Endothelial cell of umbilical vein (primary cell): ENCODE data around the gene ZNRF3. TPM values are rescaled to one million over a fixed set of nuclear protein-coding genes. Genes with fewer than 3 reads are reported as not detected.

Experiments
- BruUV-seq: library from RNA; stranded (reverse); fragments of 400-500 nt; replicated peaks from 2 replicates; lab custom pipeline; 2021; lab: Mats Ljungman, UMichigan
- CTCF ChIA-PET: fragments of 300-600, 350-600 bp; sonication (Branson Sonifier 250); formaldehyde crosslinking; loops from one replicate; lab custom pipeline; 2021; ENCODE audit warnings: antibody characterized with exemption, inconsistent platforms; lab: Charles Lee
- POLR2A ChIA-PET: fragments of 300-600, 350-600 bp; sonication (Branson Sonifier 250); formaldehyde crosslinking; loops from one replicate; lab custom pipeline; 2021; ENCODE audit warnings: antibody characterized with exemption, inconsistent platforms; lab: Charles Lee
- DNase-seq: peaks from one replicate; pipeline ENCODE4 v3.0.0-alpha.2; 2011; ENCODE audit warnings: low read depth, low spot score
- FAIRE-seq: peaks from 2 replicates; lab custom pipeline; 2011; peaks lifted over from hg19 to GRCh38; lab: Jason Lieb, UNC
- H2AFZ ChIP-seq: 2 replicates; pipeline ENCODE4 v1.6.0; 2012; ENCODE audit warnings: low read depth, low read length, control low read depth, inconsistent platforms
- H3K27ac ChIP-seq: 2 replicates; pipeline ENCODE4 v1.5.1; 2011; ENCODE audit warnings: low read depth, mild to moderate bottlenecking, control low read depth, low read length, moderate library complexity; ENCODE audit not compliant: insufficient read depth
- H3K27me3 ChIP-seq, 2 experiments: 2 replicates each; pipeline versions ENCODE4 v1.6.0 to v1.6.1; 2011; ENCODE audit warnings: low read length in 2 of 2, mixed read lengths in 1 of 2; ENCODE audit not compliant: control insufficient read depth in 2 of 2, insufficient read depth in 2 of 2
- H3K36me3 ChIP-seq, 2 experiments: 2 replicates in 1 of 2; 3 replicates in 1 of 2; pipeline ENCODE4 v1.5.1; 2011; ENCODE audit warnings: low read length in 2 of 2, mild to moderate bottlenecking in 1 of 2, moderate library complexity in 1 of 2; ENCODE audit not compliant: control insufficient read depth in 2 of 2, insufficient read depth in 2 of 2; ENCODE audit errors: extremely low read depth in 1 of 2
- H3K4me1 ChIP-seq: 3 replicates; pipeline ENCODE4 v1.5.1; 2011; ENCODE audit warnings: mild to moderate bottlenecking, low read length; ENCODE audit not compliant: control insufficient read depth, insufficient read depth; ENCODE audit errors: extremely low read depth
- H3K4me2 ChIP-seq: 2 replicates; pipeline ENCODE4 v1.6.1; 2011; ENCODE audit warnings: low read length, control low read depth, mixed read lengths; ENCODE audit not compliant: insufficient read depth
- H3K4me3 ChIP-seq, 3 experiments: fragments of 200-600 bp in 1 of 3; sonication (generic), shearing (Covaris generic) in 1 of 3; replicated peaks in 1 of 3; 2 replicates each; pipeline ENCODE4 v1.5.1; 2011 to 2016; ENCODE audit warnings: control low read depth in 3 of 3, low read length in 3 of 3, mild to moderate bottlenecking in 2 of 3, inconsistent platforms in 1 of 3, low read depth in 1 of 3, moderate library complexity in 1 of 3; ENCODE audit not compliant: insufficient read depth in 1 of 3
- H3K79me2 ChIP-seq: 2 replicates; pipeline ENCODE4 v1.6.0; 2012; ENCODE audit warnings: low read length, inconsistent platforms; ENCODE audit not compliant: control insufficient read depth, insufficient read depth
- H3K9ac ChIP-seq: replicated peaks from 2 replicates; pipeline ENCODE3; 2011; ENCODE audit warnings: low read length, control low read depth; ENCODE audit not compliant: insufficient read depth; ENCODE audit errors: extremely low read depth
- H3K9me1 ChIP-seq: replicated peaks from 3 replicates; pipeline ENCODE4 v1.6.0; 2011; ENCODE audit warnings: mild to moderate bottlenecking, low read length; ENCODE audit not compliant: control insufficient read depth, insufficient read depth; ENCODE audit errors: extremely low read depth
- H3K9me3 ChIP-seq: replicated peaks from 2 replicates; pipeline ENCODE4 v1.5.1; 2012; ENCODE audit warnings: low read length, inconsistent platforms; ENCODE audit not compliant: control insufficient read depth, insufficient read depth
- H4K20me1 ChIP-seq: replicated peaks from 2 replicates; pipeline ENCODE3; 2011; ENCODE audit warnings: mild to moderate bottlenecking, low read length; ENCODE audit not compliant: control insufficient read depth, insufficient read depth; ENCODE audit errors: extremely low read depth
- EZH2 ChIP-seq: IDR thresholded peaks from 2 replicates; pipeline ENCODE4 v1.6.1; 2012; ENCODE audit warnings: borderline replicate concordance, low read depth, mild to moderate bottlenecking, moderate library complexity, low read length, inconsistent platforms; ENCODE audit not compliant: severe bottlenecking
- FOS ChIP-seq: IDR thresholded peaks from 2 replicates; pipeline ENCODE4 v1.6.1; 2011; ENCODE audit warnings: mild to moderate bottlenecking, low read length, moderate library complexity, borderline replicate concordance; ENCODE audit not compliant: insufficient read depth
- GATA2 ChIP-seq: IDR thresholded peaks from 2 replicates; pipeline ENCODE4 v1.7.0; 2011; ENCODE audit warnings: low read depth, mild to moderate bottlenecking, moderate library complexity, mixed read lengths, low read length; ENCODE audit not compliant: insufficient read length, insufficient read depth
- JUN ChIP-seq: IDR thresholded peaks from 2 replicates; pipeline ENCODE4 v1.6.1; 2011; ENCODE audit warnings: borderline replicate concordance, low read depth; ENCODE audit not compliant: insufficient read length, insufficient read depth
- MYC ChIP-seq: IDR thresholded peaks from one replicate; pipeline ENCODE4 v1.6.1; 2011; ENCODE audit warnings: mild to moderate bottlenecking, low read depth, low read length
- POLR2A ChIP-seq: IDR thresholded peaks from 2 replicates; pipeline ENCODE4 v1.6.1; 2012; ENCODE audit warnings: low read depth, mild to moderate bottlenecking, control low read depth, low read length
- POLR2AphosphoS5 ChIP-seq: IDR thresholded peaks from 2 replicates; pipeline ENCODE4 v1.6.1; 2012; ENCODE audit warnings: low read depth, mild to moderate bottlenecking, control low read depth, low read length, moderate library complexity; ENCODE audit not compliant: insufficient read depth
- dilution Hi-C: fragments of 300-500 bp; cut with MboI; formaldehyde crosslinking; loops from one replicate; pipeline ENCODE4 v1.15.0; 2019; ENCODE audit warnings: low sequenced_read_pairs; ENCODE audit not compliant: extremely low pct_ligation_motif_present
- intact Hi-C: fragments of 100-400 bp; cut with micrococcal nuclease; formaldehyde crosslinking; loops from one replicate; pipeline ENCODE4 v1.10.0; 2022
- polyA plus RNA-seq, 4 experiments: library from polyadenylated mRNA; depleted of rRNA in 3 of 4; stranded (reverse) in 3 of 4; unstranded in 1 of 4; fragments of >200 nt; gene quantifications; 2 replicates each; pipeline versions ENCODE4 v1.2.1 to v1.2.3, GENCODE V29; 2011 to 2012; ENCODE audit warnings: missing spikeins in 1 of 4
- total RNA-seq: library from RNA; stranded (reverse); gene quantifications from 2 replicates; pipeline ENCODE4 v1.2.3, GENCODE V29; 2021
- TF ChIP-seq, protein P1 (sequence below): IDR thresholded peaks from 2 replicates; pipeline ENCODE4 v1.6.1; 2011; ENCODE audit not compliant: insufficient read depth, insufficient read length
- TF ChIP-seq, protein P2 (sequence below), 2 donors: IDR thresholded peaks; 1 replicate in 1 of 2; 2 replicates in 1 of 2; pipeline ENCODE4 v1.5.1; 2011; ENCODE audit warnings: low read length in 2 of 2, mild to moderate bottlenecking in 2 of 2, moderate library complexity in 2 of 2, control low read depth in 1 of 2, inconsistent platforms in 1 of 2, low read depth in 1 of 2; ENCODE audit not compliant: insufficient read depth in 1 of 2; ENCODE audit errors: extremely low read depth in 1 of 2

ZNRF3 gene
- total and polyA plus RNA-seq, 2 donors (not counting 3 experiments of a cell fraction or from before 2014, with no cell fraction given), result 2.7 to 5.2 TPM

- FAIRE-seq (no peak), DNase-seq (no peak)
- Histone ChIP-seq H3K9ac (no peak overlapping the region), H3K27ac (no peak overlapping the region), H3K27me3 (no peaks in the 10 kb centered on the region), H4K20me1 (no peaks in the 10 kb centered on the region), H3K79me2 (no peaks in the 10 kb centered on the region), H3K4me3 (no peak overlapping the region), H3K9me3 (no peaks in the 10 kb centered on the region), H2AFZ (no peak overlapping the region), H3K9me1 (no peaks in the 10 kb centered on the region), H3K4me1 (no peaks in the 10 kb centered on the region), H3K36me3 (no peaks in the 10 kb centered on the region), H3K4me2 (no peak overlapping the region)
- dilution Hi-C loops (no loop called here), intact Hi-C loops (no loop called here)
- BruUV-seq, result no TSS peak
- ChIA-PET CTCF (interaction anchor here (1.2 to 1.4 kb wide), 2 partner anchors 9 to 146 kb away, joined by 3 to 4 read pairs; no protein-coding TSS in a partner anchor), POLR2A (no interaction called here)
- TF ChIP-seq, protein P1, sequence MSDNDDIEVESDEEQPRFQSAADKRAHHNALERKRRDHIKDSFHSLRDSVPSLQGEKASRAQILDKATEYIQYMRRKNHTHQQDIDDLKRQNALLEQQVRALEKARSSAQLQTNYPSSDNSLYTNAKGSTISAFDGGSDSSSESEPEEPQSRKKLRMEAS, result no peak
- TF ChIP-seq POLR2A, result no peak
- TF ChIP-seq POLR2AphosphoS5, result no peak
- TF ChIP-seq, protein P2, sequence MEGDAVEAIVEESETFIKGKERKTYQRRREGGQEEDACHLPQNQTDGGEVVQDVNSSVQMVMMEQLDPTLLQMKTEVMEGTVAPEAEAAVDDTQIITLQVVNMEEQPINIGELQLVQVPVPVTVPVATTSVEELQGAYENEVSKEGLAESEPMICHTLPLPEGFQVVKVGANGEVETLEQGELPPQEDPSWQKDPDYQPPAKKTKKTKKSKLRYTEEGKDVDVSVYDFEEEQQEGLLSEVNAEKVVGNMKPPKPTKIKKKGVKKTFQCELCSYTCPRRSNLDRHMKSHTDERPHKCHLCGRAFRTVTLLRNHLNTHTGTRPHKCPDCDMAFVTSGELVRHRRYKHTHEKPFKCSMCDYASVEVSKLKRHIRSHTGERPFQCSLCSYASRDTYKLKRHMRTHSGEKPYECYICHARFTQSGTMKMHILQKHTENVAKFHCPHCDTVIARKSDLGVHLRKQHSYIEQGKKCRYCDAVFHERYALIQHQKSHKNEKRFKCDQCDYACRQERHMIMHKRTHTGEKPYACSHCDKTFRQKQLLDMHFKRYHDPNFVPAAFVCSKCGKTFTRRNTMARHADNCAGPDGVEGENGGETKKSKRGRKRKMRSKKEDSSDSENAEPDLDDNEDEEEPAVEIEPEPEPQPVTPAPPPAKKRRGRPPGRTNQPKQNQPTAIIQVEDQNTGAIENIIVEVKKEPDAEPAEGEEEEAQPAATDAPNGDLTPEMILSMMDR (IDR thresholded peaks at IDR 0.05; ENCODE audit: extremely low read depth in 1 of 2, insufficient read depth in 1 of 2, low read depth in 1 of 2, low read length in 2 of 2), result no peak
- no peak for TF ChIP-seq JUN
- no peak for TF ChIP-seq EZH2
- no peak for TF ChIP-seq MYC
- TF ChIP-seq GATA2, result no peak
- no peak for TF ChIP-seq FOS
Measured at GRCh38 chr22:28894807-28895206, 11.4 kb downstream of the ZNRF3 start.
